ENCODE results near the gene TMEM63A. TPM values are rescaled to one million over a fixed set of nuclear protein-coding genes. Genes with fewer than 3 reads are reported as not detected.

Gene TMEM63A
- total and polyA plus RNA-seq, 2 donors (not counting 3 experiments of a cell fraction or from before 2014, with no cell fraction given), result 28.7 to 41.4 TPM

DNA sequence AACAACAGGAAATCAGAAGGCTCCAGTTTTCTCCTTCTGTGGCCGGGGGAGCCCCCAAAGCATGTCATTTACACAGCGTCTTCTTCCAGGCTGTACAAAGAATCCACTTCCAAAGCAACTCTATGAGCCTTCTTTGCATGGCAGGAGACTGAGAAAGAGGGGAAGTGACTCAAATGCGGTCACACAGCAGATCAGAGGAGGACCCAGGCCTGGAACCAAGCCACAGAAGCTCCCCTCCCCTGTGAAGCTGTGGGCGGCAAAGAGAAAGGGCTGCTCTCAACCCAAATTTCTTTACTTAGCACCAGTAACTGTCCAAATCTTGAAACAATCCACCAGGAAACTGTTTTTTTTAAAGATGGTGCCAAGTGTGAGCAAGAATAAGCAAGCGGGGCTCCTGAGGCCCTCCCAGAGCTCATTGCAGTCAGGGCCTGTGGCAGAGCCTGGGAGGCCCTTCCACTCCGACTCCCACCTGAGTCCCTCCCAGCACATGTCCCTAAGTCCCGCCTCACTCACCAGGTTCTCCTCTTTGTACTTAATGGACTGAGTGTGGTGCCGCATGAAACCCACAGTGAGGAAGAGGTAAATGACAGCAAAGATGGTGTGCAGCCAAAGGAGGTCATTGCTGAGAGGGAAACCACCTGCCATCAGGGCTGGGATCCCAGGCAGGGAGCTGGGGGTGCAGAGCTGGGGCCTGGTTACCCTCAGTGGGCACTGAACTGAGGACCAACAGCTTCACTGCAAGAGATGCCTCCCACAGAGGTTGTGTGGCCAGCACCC lies 15.9 kb downstream of the TMEM63A start:
- DNase-seq (ENCODE audit: low read depth, low spot score) (peak; percentile 57), FAIRE-seq (peak; percentile 97)
- ChIA-PET CTCF (interaction anchor here (0.5 to 1.2 kb wide), 4 partner anchors 12 to 392 kb away, joined by 3 to 5 read pairs (median 3); partner anchors contain the start of gene SRP9), POLR2A (no interaction called here)
- TF ChIP-seq POLR2AphosphoS5 (IDR thresholded peaks at IDR 0.05; ENCODE audit: insufficient read depth, low read depth, low read length) (no peak), FOS (IDR thresholded peaks at IDR 0.05; ENCODE audit: borderline replicate concordance, insufficient read depth, low read length) (peak; percentile 63)
- Histone ChIP-seq H3K79me2 (ENCODE audit: control insufficient read depth, insufficient read depth, low read length) (no peaks in the 10 kb centered on the region), H3K27me3 (ENCODE audit: control insufficient read depth in 2 of 2, insufficient read depth in 2 of 2, low read length in 2 of 2) (no peaks in the 10 kb centered on the region), H3K9ac (replicated peaks; ENCODE audit: extremely low read depth, insufficient read depth, low read length) (no peak overlapping the region), H2AFZ (ENCODE audit: low read depth, low read length) (no peak overlapping the region), H3K4me1 (ENCODE audit: control insufficient read depth, extremely low read depth, insufficient read depth, low read length) (peaks cover 12% of the 10 kb centered on the region), H3K36me3 (ENCODE audit: control insufficient read depth in 2 of 2, extremely low read depth in 1 of 2, insufficient read depth in 2 of 2, low read length in 2 of 2) (peaks cover under 1 to 19% of the 10 kb centered on the region in 2 experiments), H3K27ac (ENCODE audit: insufficient read depth, low read depth, low read length) (no peak overlapping the region), H3K9me3 (replicated peaks; ENCODE audit: control insufficient read depth, insufficient read depth, low read length) (no peaks in the 10 kb centered on the region), H3K9me1 (replicated peaks; ENCODE audit: control insufficient read depth, extremely low read depth, insufficient read depth, low read length) (no peaks in the 10 kb centered on the region), H4K20me1 (replicated peaks; ENCODE audit: control insufficient read depth, extremely low read depth, insufficient read depth, low read length) (no peaks in the 10 kb centered on the region), H3K4me3 (replicated peaks in 1 of 3; ENCODE audit: insufficient read depth in 1 of 3, low read depth in 1 of 3, low read length in 3 of 3) (no peak overlapping the region), H3K4me2 (ENCODE audit: insufficient read depth, low read length) (no peak overlapping the region)
- dilution Hi-C loops (cut with MboI; ENCODE audit: extremely low pct_ligation_motif_present, low sequenced_read_pairs) (no loop called here), intact Hi-C loops (cut with micrococcal nuclease) (loop anchor here (5.0 kb wide), 1 partner anchor 111 kb away; no protein-coding TSS in a partner anchor)
- BruUV-seq (replicated peaks), result no TSS peak

DNA sequence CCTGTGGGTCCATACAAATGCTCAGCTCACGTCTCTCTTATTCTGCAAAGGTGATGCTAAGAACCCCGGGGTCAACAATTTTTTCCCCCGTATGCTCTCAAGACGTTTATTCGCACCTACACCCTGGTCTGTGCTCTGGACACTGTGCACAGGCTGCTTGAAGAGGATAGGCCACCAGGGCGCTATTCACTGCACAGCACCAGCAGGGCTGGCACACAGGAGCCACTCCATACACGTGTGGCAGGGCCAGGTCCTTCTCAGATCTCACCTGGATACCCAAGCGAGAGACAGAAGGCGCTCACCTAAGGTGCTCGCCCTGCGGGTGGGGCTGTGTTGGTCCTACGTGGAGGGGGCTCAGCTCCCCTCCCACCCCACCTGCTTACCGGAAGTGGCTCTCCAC lies 16.7 kb downstream of the TMEM63A start:
- no peak overlapping the region for H2AFZ ChIP-seq (ENCODE audit: low read depth, low read length)
- TF ChIP-seq MYC (IDR thresholded peaks at IDR 0.05; ENCODE audit: low read depth, low read length) (no peak), JUN (IDR thresholded peaks at IDR 0.05; ENCODE audit: borderline replicate concordance, insufficient read depth, insufficient read length, low read depth) (no peak), POLR2A (IDR thresholded peaks at IDR 0.05; ENCODE audit: low read depth, low read length) (no peak)
- TF ChIP-seq, protein P1, sequence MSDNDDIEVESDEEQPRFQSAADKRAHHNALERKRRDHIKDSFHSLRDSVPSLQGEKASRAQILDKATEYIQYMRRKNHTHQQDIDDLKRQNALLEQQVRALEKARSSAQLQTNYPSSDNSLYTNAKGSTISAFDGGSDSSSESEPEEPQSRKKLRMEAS (IDR thresholded peaks at IDR 0.05; ENCODE audit: insufficient read depth, insufficient read length), result no peak
- H3K4me1 ChIP-seq (ENCODE audit: control insufficient read depth, extremely low read depth, insufficient read depth, low read length), result peaks cover 12% of the 10 kb centered on the region
- H4K20me1 ChIP-seq (replicated peaks; ENCODE audit: control insufficient read depth, extremely low read depth, insufficient read depth, low read length), result no peaks in the 10 kb centered on the region
- dilution Hi-C loops (cut with MboI; ENCODE audit: extremely low pct_ligation_motif_present, low sequenced_read_pairs) (no loop called here), intact Hi-C loops (cut with micrococcal nuclease) (loop anchor here (5.0 kb wide), 1 partner anchor 112 kb away; no protein-coding TSS in a partner anchor)
- no peak for FAIRE-seq
- no peaks in the 10 kb centered on the region for H3K9me3 ChIP-seq (replicated peaks; ENCODE audit: control insufficient read depth, insufficient read depth, low read length)
- ChIA-PET CTCF (interaction anchor here (0.9 to 1.2 kb wide), 3 partner anchors 13 to 88 kb away, joined by 3 to 5 read pairs (median 3); partner anchors contain the start of gene SRP9), POLR2A (no interaction called here)
- no peaks in the 10 kb centered on the region for H3K9me1 ChIP-seq (replicated peaks; ENCODE audit: control insufficient read depth, extremely low read depth, insufficient read depth, low read length)
- no peaks in the 10 kb centered on the region for H3K79me2 ChIP-seq (ENCODE audit: control insufficient read depth, insufficient read depth, low read length)
- no TSS peak for BruUV-seq (replicated peaks)
- H3K36me3 ChIP-seq (ENCODE audit: control insufficient read depth in 2 of 2, extremely low read depth in 1 of 2, insufficient read depth in 2 of 2, low read length in 2 of 2), result peaks cover 0 to 26% of the 10 kb centered on the region in 2 experiments
- no peak for DNase-seq (ENCODE audit: low read depth, low spot score)
- no peak overlapping the region for H3K4me2 ChIP-seq (ENCODE audit: insufficient read depth, low read length)
- no peak overlapping the region for H3K9ac ChIP-seq (replicated peaks; ENCODE audit: extremely low read depth, insufficient read depth, low read length)
- H3K27me3 ChIP-seq (ENCODE audit: control insufficient read depth in 2 of 2, insufficient read depth in 2 of 2, low read length in 2 of 2), result no peaks in the 10 kb centered on the region
- H3K27ac ChIP-seq (ENCODE audit: insufficient read depth, low read depth, low read length), result no peak overlapping the region
- no peak overlapping the region for H3K4me3 ChIP-seq (replicated peaks in 1 of 3; ENCODE audit: insufficient read depth in 1 of 3, low read depth in 1 of 3, low read length in 3 of 3)

Data from endothelial cell of umbilical vein (primary cell).